Vagina (tissue), 2 donors: ENCODE measurements around the gene PHAF1. TPM values are rescaled to one million over a fixed set of nuclear protein-coding genes. Genes with fewer than 3 reads are reported as not detected.
A peak's percentile ranks its signal among the peaks of the same experiment; 100 is the strongest.

ENCODE experiments used
- DNase-seq, 2 donors: peaks; one replicate each; pipeline ENCODE4 v3.0.0-alpha.2; 2017; ENCODE audit errors: extremely low spot score in 2 of 2
- H3K27ac ChIP-seq: fragments of 200-600 bp; sonication (generic); one replicate; pipeline ENCODE4 v1.5.1; 2019
- H3K27me3 ChIP-seq: fragments of 200-600 bp; sonication (generic); one replicate; pipeline ENCODE4 v1.5.1; 2019
- H3K36me3 ChIP-seq, 2 donors: fragments of 200-600 bp; sonication (generic); one replicate each; pipeline ENCODE4 v1.5.1; 2017 to 2019
- H3K4me1 ChIP-seq: fragments of 200-600 bp; sonication (generic); one replicate; pipeline ENCODE4 v1.5.1; 2019
- H3K4me3 ChIP-seq, 2 donors: fragments of 200-600 bp; sonication (generic); 1 replicate in 1 of 2; 2 replicates in 1 of 2; pipeline ENCODE4 v1.5.1; 2016 to 2019
- H3K9me3 ChIP-seq: fragments of 200-600 bp; sonication (generic); one replicate; pipeline ENCODE4 v1.5.1; 2019
- POLR2A ChIP-seq, 2 donors: fragments of 450-650 bp; IDR thresholded peaks; one replicate each; pipeline ENCODE4 v1.6.1; 2017; ENCODE audit warnings: antibody characterized with exemption in 2 of 2, mild to moderate bottlenecking in 2 of 2, moderate library complexity in 2 of 2
- POLR2AphosphoS5 ChIP-seq, 2 donors: sonication (generic); formaldehyde crosslinking; IDR thresholded peaks; one replicate each; pipeline ENCODE4 v1.9.0; 2017; ENCODE audit warnings: antibody characterized with exemption in 2 of 2, mild to moderate bottlenecking in 2 of 2, low read depth in 1 of 2; ENCODE audit not compliant: insufficient read depth in 1 of 2
- intact Hi-C: fragments of 100-400 bp; cut with DNase I; formaldehyde crosslinking; loops from one replicate; pipeline ENCODE4 v1.15.1; 2023
- total RNA-seq: library from RNA; depleted of rRNA; stranded (reverse); fragments of >200 nt; gene quantifications from one replicate; pipeline ENCODE4 v1.2.3, GENCODE V29; 2016
- TF ChIP-seq, protein P1 (sequence below), 3 experiments: fragments of 450-650 bp in 2 of 3; fragments of 200-600 bp in 1 of 3; sonication (generic) in 1 of 3; IDR thresholded peaks; one replicate each; pipeline ENCODE4 v1.5.1; 2017 to 2019; ENCODE audit warnings: antibody characterized with exemption in 3 of 3, mild to moderate bottlenecking in 2 of 3, moderate library complexity in 2 of 3

Gene PHAF1
- total RNA-seq, 1 donor from 2014 or later: 23.3 TPM

GRCh38 chr16:67180166-67180565 is 70.4 kb downstream of the PHAF1 start:
- peaks cover 55% of the 10 kb centered on the region for H3K4me1 ChIP-seq
- peak overlapping the region; percentile 37 for H3K27ac ChIP-seq
- H3K9me3 ChIP-seq: no peaks in the 10 kb centered on the region
- H3K27me3 ChIP-seq: no peaks in the 10 kb centered on the region
- no peak for TF ChIP-seq POLR2A (IDR thresholded peaks at IDR 0.05)
- no peak for TF ChIP-seq POLR2AphosphoS5 (IDR thresholded peaks at IDR 0.05; ENCODE audit: insufficient read depth in 1 of 2, low read depth in 1 of 2)
- TF ChIP-seq, protein P1, sequence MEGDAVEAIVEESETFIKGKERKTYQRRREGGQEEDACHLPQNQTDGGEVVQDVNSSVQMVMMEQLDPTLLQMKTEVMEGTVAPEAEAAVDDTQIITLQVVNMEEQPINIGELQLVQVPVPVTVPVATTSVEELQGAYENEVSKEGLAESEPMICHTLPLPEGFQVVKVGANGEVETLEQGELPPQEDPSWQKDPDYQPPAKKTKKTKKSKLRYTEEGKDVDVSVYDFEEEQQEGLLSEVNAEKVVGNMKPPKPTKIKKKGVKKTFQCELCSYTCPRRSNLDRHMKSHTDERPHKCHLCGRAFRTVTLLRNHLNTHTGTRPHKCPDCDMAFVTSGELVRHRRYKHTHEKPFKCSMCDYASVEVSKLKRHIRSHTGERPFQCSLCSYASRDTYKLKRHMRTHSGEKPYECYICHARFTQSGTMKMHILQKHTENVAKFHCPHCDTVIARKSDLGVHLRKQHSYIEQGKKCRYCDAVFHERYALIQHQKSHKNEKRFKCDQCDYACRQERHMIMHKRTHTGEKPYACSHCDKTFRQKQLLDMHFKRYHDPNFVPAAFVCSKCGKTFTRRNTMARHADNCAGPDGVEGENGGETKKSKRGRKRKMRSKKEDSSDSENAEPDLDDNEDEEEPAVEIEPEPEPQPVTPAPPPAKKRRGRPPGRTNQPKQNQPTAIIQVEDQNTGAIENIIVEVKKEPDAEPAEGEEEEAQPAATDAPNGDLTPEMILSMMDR (IDR thresholded peaks at IDR 0.05): no peak
- DNase-seq: no peak
- no peak overlapping the region for H3K4me3 ChIP-seq
- H3K36me3 ChIP-seq: no peaks in the 10 kb centered on the region
- intact Hi-C loops: no loop called here

- H3K4me1 ChIP-seq: peaks cover 55% of the 10 kb centered on the region
- no peak overlapping the region for H3K4me3 ChIP-seq
- intact Hi-C loops: no loop called here
- no peaks in the 10 kb centered on the region for H3K36me3 ChIP-seq
- no peak for DNase-seq
- H3K27ac ChIP-seq: peak overlapping the region; percentile 37
- H3K27me3 ChIP-seq: no peaks in the 10 kb centered on the region
- H3K9me3 ChIP-seq: no peaks in the 10 kb centered on the region
- TF ChIP-seq POLR2A (IDR thresholded peaks at IDR 0.05) (no peak), POLR2AphosphoS5 (IDR thresholded peaks at IDR 0.05; ENCODE audit: insufficient read depth in 1 of 2, low read depth in 1 of 2) (no peak)
- TF ChIP-seq, protein P1 (IDR thresholded peaks at IDR 0.05): no peak
These were observed 71.6 kb downstream of the PHAF1 start for GRCh38 chr16:67181346-67181745.

DNA sequence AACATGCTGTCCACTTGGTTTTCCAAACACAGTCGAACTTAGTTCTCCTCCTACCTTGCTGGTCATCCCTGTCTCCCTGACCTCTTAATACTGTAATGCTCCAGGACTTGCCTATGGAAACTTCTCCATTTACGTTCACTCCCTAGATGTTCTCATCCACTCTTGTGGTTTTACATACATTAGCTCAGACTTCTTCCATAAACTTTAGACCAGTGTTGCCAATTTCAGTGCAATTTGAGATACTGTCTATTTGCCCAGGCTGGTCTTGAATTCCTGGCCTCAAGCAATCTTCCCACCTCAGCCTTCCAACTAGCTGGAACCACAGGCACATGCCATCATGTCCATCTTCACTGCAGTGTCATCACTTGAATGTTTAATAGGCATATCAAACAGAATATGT is 72.5 kb downstream of the PHAF1 start:
- Histone ChIP-seq H3K27ac (no peak overlapping the region), H3K4me1 (peaks cover 53% of the 10 kb centered on the region), H3K9me3 (no peaks in the 10 kb centered on the region), H3K4me3 (no peak overlapping the region), H3K36me3 (no peaks in the 10 kb centered on the region), H3K27me3 (no peaks in the 10 kb centered on the region)
- DNase-seq: no peak
- intact Hi-C loops: no loop called here
- no peak for TF ChIP-seq POLR2AphosphoS5 (IDR thresholded peaks at IDR 0.05; ENCODE audit: insufficient read depth in 1 of 2, low read depth in 1 of 2)
- no peak for TF ChIP-seq POLR2A (IDR thresholded peaks at IDR 0.05)
- TF ChIP-seq, protein P1 (IDR thresholded peaks at IDR 0.05): no peak

GRCh38 chr16:67183284-67183626 is 73.5 kb downstream of the PHAF1 start:
- Histone ChIP-seq H3K36me3 (no peaks in the 10 kb centered on the region), H3K9me3 (no peaks in the 10 kb centered on the region), H3K4me3 (peak overlapping the region; percentile 53 to 62), H3K4me1 (peaks cover 43% of the 10 kb centered on the region), H3K27me3 (no peaks in the 10 kb centered on the region), H3K27ac (peak overlapping the region; percentile 88)
- intact Hi-C loops: no loop called here
- TF ChIP-seq POLR2A (IDR thresholded peaks at IDR 0.05): no peak
- TF ChIP-seq, protein P1 (IDR thresholded peaks at IDR 0.05): no peak
- no peak for TF ChIP-seq POLR2AphosphoS5 (IDR thresholded peaks at IDR 0.05; ENCODE audit: insufficient read depth in 1 of 2, low read depth in 1 of 2)
- peak in 1 of 2 donors; percentile 98 for DNase-seq

DNA sequence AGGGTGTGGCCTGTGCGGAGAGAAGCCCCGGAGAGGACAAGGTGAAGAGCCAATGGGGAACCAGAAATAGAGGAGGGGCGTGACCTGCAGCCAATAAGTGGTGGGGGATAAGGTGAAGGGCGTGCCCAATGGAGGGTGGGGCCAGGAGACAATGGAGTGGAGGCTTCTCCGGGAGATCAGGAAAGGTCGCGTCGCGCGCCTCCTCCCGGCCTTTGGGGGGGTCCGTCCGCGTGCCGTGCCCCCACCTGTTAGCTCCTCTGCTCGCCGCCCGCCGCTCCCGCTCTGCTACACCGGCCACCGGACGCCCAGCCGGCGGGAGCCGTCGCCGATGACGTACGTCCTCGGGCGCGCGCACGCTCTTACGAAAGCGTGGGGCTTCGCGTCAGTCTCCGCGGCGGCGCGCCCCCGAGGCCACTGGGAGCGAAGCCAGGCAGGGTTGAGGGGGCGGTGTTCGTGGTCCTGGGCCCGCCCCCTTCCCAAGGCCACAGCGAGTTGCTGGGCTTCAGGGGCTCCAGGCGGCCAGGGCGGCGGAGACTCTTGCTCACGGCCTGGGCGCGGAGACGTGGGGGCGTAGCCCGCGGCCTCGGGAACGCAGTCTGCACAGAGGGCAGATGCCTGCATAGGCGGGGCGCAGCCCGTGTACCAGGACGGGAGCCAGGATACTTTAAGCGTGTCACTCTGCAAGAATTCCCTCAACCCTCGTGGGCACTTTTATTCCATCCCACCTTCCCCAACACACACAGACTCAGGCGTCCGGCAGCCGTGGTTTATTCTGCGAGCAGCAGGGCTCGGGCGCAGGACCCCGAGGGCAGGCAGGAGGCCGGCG is 74.1 kb downstream of the PHAF1 start, which contains the start of gene MATCAP1:
Gene MATCAP1, minus strand, starts transcription at position 337 of the 826 bp plus-strand sequence. CDS start 3,353 bp downstream, outside the sequence.
- intact Hi-C loops: no loop called here
- H3K4me3 ChIP-seq: peak within 1 kb of the TSS; percentile 53 to 62
- H3K27me3 ChIP-seq: no peaks in the 10 kb centered on the region
- TF ChIP-seq, protein P1 (IDR thresholded peaks at IDR 0.05): no peak
- TF ChIP-seq POLR2AphosphoS5 (IDR thresholded peaks at IDR 0.05; ENCODE audit: insufficient read depth in 1 of 2, low read depth in 1 of 2) (peak; percentile 15 to 96), POLR2A (IDR thresholded peaks at IDR 0.05) (peak in 1 of 2 donors; percentile 26)
- H3K27ac ChIP-seq: peak within 1 kb of the TSS; percentile 88
- no peaks in the 10 kb centered on the region for H3K9me3 ChIP-seq
- peaks cover 37% of the 10 kb centered on the region for H3K4me1 ChIP-seq
- no peaks in the 10 kb centered on the region for H3K36me3 ChIP-seq
- DNase-seq: no peak
